DND-41 (cell line): ENCODE data around the gene UVSSA.

ENCODE experiments used
- ATAC-seq: fragments of 200-7000 bp; cut with Tn5 transposase; 3 replicates; pipeline ENCODE4 v1.9.1; 2021; ENCODE audit warnings: low read depth; ENCODE audit not compliant: insufficient read depth
- DNase-seq: peaks from one replicate; pipeline ENCODE4 v3.0.0-alpha.2; 2020
- H2AFZ ChIP-seq: 2 replicates; pipeline ENCODE4 v1.6.0; 2012; ENCODE audit warnings: low read depth, low read length
- H3K27ac ChIP-seq: 2 replicates; pipeline ENCODE4 v1.5.1; 2012; ENCODE audit warnings: low read length, inconsistent platforms
- H3K27me3 ChIP-seq: fragments of 200-600 bp; sonication (generic); 2 replicates; pipeline ENCODE4 v1.6.0; 2012; ENCODE audit warnings: low read length, mild to moderate bottlenecking, inconsistent platforms; ENCODE audit not compliant: insufficient read depth, poor library complexity
- H3K36me3 ChIP-seq: 2 replicates; pipeline ENCODE4 v1.5.1; 2012; ENCODE audit warnings: low read length, inconsistent platforms; ENCODE audit not compliant: insufficient read depth
- H3K4me1 ChIP-seq: 2 replicates; pipeline ENCODE4 v1.5.1; 2012; ENCODE audit warnings: mild to moderate bottlenecking, low read length; ENCODE audit not compliant: insufficient read depth
- H3K4me2 ChIP-seq: 2 replicates; pipeline ENCODE4 v1.6.0; 2012; ENCODE audit warnings: mild to moderate bottlenecking, moderate library complexity, low read length, inconsistent platforms; ENCODE audit not compliant: insufficient read depth
- H3K4me3 ChIP-seq, 2 experiments: fragments of 200-600 bp in 1 of 2; shearing (Covaris generic) in 1 of 2; 2 replicates each; pipeline ENCODE4 v1.5.1; 2012 to 2016; ENCODE audit warnings: inconsistent platforms in 2 of 2, low read length in 2 of 2, mild to moderate bottlenecking in 2 of 2, low read depth in 1 of 2, moderate library complexity in 1 of 2
- H3K79me2 ChIP-seq: 2 replicates; pipeline ENCODE4 v1.6.0; 2012; ENCODE audit warnings: low read length, inconsistent platforms; ENCODE audit not compliant: insufficient read depth
- H3K9ac ChIP-seq: 2 replicates; pipeline ENCODE4 v1.6.0; 2012; ENCODE audit warnings: low read depth, mild to moderate bottlenecking, inconsistent platforms, low read length, moderate library complexity
- H3K9me3 ChIP-seq: 2 replicates; pipeline ENCODE4 v1.5.1; 2012; ENCODE audit warnings: low read length, moderate library complexity, mild to moderate bottlenecking, inconsistent platforms; ENCODE audit not compliant: insufficient read depth, severe bottlenecking
- H4K20me1 ChIP-seq: 2 replicates; pipeline ENCODE4 v1.6.0; 2012; ENCODE audit warnings: low read length; ENCODE audit not compliant: insufficient read depth
- CTCF ChIP-seq: IDR thresholded peaks from 2 replicates; pipeline ENCODE4 v1.5.1; 2012; ENCODE audit warnings: borderline replicate concordance, low read length, moderate library complexity, mild to moderate bottlenecking; ENCODE audit not compliant: poor library complexity, severe bottlenecking; ENCODE audit errors: extremely low read depth
- EZH2 ChIP-seq: IDR thresholded peaks from 3 replicates; pipeline ENCODE4 v1.6.1; 2012; ENCODE audit warnings: borderline replicate concordance, low read depth, mild to moderate bottlenecking, moderate library complexity, low read length, inconsistent platforms; ENCODE audit not compliant: severe bottlenecking

Gene UVSSA

GRCh38 chr4:1367936-1368289, 20.9 kb downstream of the UVSSA start:
- no peaks in the 10 kb centered on the region for H3K27me3 ChIP-seq
- no peak overlapping the region for H3K9ac ChIP-seq
- H3K27ac ChIP-seq, result no peak overlapping the region
- ATAC-seq (no peak), DNase-seq (no peak)
- H3K4me3 ChIP-seq, result no peak overlapping the region
- H3K79me2 ChIP-seq, result no peaks in the 10 kb centered on the region
- H3K4me2 ChIP-seq, result no peak overlapping the region
- H4K20me1 ChIP-seq, result peaks cover 7% of the 10 kb centered on the region; the same call in 1 of the 2 replicates
- H2AFZ ChIP-seq, result no peak overlapping the region
- H3K36me3 ChIP-seq, result peaks cover 21% of the 10 kb centered on the region
- no peak for TF ChIP-seq CTCF
- no peak for TF ChIP-seq EZH2
- no peaks in the 10 kb centered on the region for H3K4me1 ChIP-seq
- no peaks in the 10 kb centered on the region for H3K9me3 ChIP-seq

GRCh38 chr4:1368421-1369090, 21.5 kb downstream of the UVSSA start:
- no peak for DNase-seq
- Histone ChIP-seq H3K27ac (no peak overlapping the region), H3K36me3 (peaks cover 21% of the 10 kb centered on the region)

GRCh38 chr4:1369091-1369450, 22.1 kb downstream of the UVSSA start:
- Histone ChIP-seq H3K27ac (no peak overlapping the region), H3K4me1 (no peaks in the 10 kb centered on the region), H3K4me2 (no peak overlapping the region), H3K79me2 (no peaks in the 10 kb centered on the region), H3K9me3 (no peaks in the 10 kb centered on the region), H3K27me3 (no peaks in the 10 kb centered on the region), H3K36me3 (peaks cover 21% of the 10 kb centered on the region), H3K9ac (no peak overlapping the region), H3K4me3 (no peak overlapping the region), H2AFZ (no peak overlapping the region), H4K20me1 (peaks cover 7% of the 10 kb centered on the region; the same call in 1 of the 2 replicates)
- DNase-seq, result no peak
- TF ChIP-seq CTCF (no peak), EZH2 (no peak)
- 0 out of 3 replicates have a peak, but pooled peaks have one; percentile 14 for ATAC-seq

More at GRCh38 chr4:1368421-1369090, 21.5 kb downstream of the UVSSA start:
- Histone ChIP-seq H3K79me2 (no peaks in the 10 kb centered on the region), H4K20me1 (peaks cover 7% of the 10 kb centered on the region; the same call in 1 of the 2 replicates), H3K4me2 (no peak overlapping the region), H2AFZ (no peak overlapping the region), H3K4me3 (no peak overlapping the region), H3K4me1 (no peaks in the 10 kb centered on the region), H3K9me3 (no peaks in the 10 kb centered on the region), H3K9ac (no peak overlapping the region), H3K27me3 (no peaks in the 10 kb centered on the region)
- peak; percentile 31; the same call in 1 of the 3 replicates for ATAC-seq
- TF ChIP-seq CTCF (no peak), EZH2 (no peak)
